ENCODE data around the gene FRG2C.
"Not testable (repeated sequence)": the region's sequence is repeated elsewhere in the genome, so short reads cannot be mapped to it uniquely, and the experiment has no call there.

GRCh38 chr3:75658411-75659107, 5.6 kb upstream of the FRG2C start:
- peak; percentile 48 for TF ChIP-seq CTCF (conservative IDR thresholded peaks at IDR 0.05; ENCODE audit: low read depth, low read length)
- not testable (repeated sequence) for TF ChIP-seq EZH2 (IDR thresholded peaks at IDR 0.05; ENCODE audit: low read length, unreplicated experiment)

All from PC-3 (cell line).